ENCODE data around the gene PTPN14.

Gene PTPN14

GRCh38 chr1:214449371-214449770 is 102.0 kb downstream of the PTPN14 start:
- DNase-seq: no peak

- DNase-seq: no peak
Measured at GRCh38 chr1:214448536-214448935, 102.9 kb downstream of the PTPN14 start.

GRCh38 chr1:214447557-214447871 is 103.9 kb downstream of the PTPN14 start:
- DNase-seq: no peak

GRCh38 chr1:214446772-214447556 is 104.4 kb downstream of the PTPN14 start:
- DNase-seq: no peak

- DNase-seq: no peak
Measured at GRCh38 chr1:214445831-214446614, 105.4 kb downstream of the PTPN14 start.

GRCh38 chr1:214445199-214445598 is 106.2 kb downstream of the PTPN14 start:
- no peak for DNase-seq

GRCh38 chr1:214444182-214444939 is 107.0 kb downstream of the PTPN14 start:
- DNase-seq: no peak

- DNase-seq: no peak
Measured at GRCh38 chr1:214441119-214441518, 110.3 kb downstream of the PTPN14 start.

- DNase-seq: no peak
Measured at GRCh38 chr1:214440219-214440965, 111.0 kb downstream of the PTPN14 start.

GRCh38 chr1:214439352-214440119 is 111.9 kb downstream of the PTPN14 start:
- DNase-seq: peak; percentile 89

GRCh38 chr1:214438530-214438929 is 112.9 kb downstream of the PTPN14 start:
- no peak for DNase-seq

GRCh38 chr1:214438075-214438474 is 113.3 kb downstream of the PTPN14 start:
- no peak for DNase-seq

- DNase-seq: no peak
Measured at GRCh38 chr1:214435867-214436266, 115.5 kb downstream of the PTPN14 start.

GRCh38 chr1:214432245-214432644 is 119.2 kb downstream of the PTPN14 start:
- DNase-seq: no peak

- DNase-seq: no peak
Measured at GRCh38 chr1:214429951-214430770, 121.2 kb downstream of the PTPN14 start.

GRCh38 chr1:214427871-214428277 is 123.5 kb downstream of the PTPN14 start:
- DNase-seq: peak; percentile 47

GRCh38 chr1:214426426-214426812 is 125.0 kb downstream of the PTPN14 start:
- DNase-seq: no peak

GRCh38 chr1:214425716-214426425 is 125.5 kb downstream of the PTPN14 start:
- DNase-seq: no peak

- no peak for DNase-seq
Measured at GRCh38 chr1:214425101-214425500, 126.3 kb downstream of the PTPN14 start.

- no peak for DNase-seq
Measured at GRCh38 chr1:214423045-214423444, 128.4 kb downstream of the PTPN14 start.
